GM12873 (cell line): ENCODE measurements around the gene ADCY1.

Experiments
- TF ChIP-seq, protein P1 (sequence below): IDR thresholded peaks from 2 replicates; pipeline ENCODE4 v1.5.1; 2012; ENCODE audit warnings: low read depth, mild to moderate bottlenecking, moderate library complexity, low read length, control low read depth; ENCODE audit not compliant: insufficient read depth; ENCODE audit errors: missing control alignments

ADCY1 gene

DNA sequence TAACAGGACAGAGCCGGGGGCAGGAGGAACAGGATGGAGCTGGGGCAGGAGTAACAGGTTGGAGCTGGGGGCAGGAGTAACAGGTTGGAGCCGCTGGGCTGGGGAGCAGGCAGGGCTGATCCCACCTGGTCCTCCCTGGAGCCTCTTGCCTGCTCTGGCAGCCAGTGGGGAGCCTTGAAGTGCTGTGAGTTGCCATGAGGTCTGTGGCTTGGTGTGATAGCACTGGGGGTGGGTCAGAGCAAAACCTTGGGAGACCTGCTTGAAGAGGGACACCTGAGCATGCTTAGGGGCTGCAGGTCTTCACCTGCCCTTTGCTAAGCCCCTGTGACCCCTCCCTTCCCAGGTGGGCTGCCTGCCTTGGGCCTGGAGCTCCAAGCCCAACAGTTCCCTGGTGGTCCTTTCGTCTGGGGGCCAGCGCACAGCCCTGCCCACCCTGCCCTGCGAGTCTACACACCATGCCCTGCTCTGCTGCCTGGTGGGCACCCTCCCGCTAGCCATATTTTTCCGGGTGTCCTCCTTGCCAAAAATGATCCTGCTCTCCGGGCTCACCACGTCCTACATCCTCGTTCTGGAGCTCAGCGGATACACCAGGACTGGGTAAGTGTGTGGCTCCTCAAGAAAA, 111.6 kb downstream of the ADCY1 start:
- TF ChIP-seq, protein P1, sequence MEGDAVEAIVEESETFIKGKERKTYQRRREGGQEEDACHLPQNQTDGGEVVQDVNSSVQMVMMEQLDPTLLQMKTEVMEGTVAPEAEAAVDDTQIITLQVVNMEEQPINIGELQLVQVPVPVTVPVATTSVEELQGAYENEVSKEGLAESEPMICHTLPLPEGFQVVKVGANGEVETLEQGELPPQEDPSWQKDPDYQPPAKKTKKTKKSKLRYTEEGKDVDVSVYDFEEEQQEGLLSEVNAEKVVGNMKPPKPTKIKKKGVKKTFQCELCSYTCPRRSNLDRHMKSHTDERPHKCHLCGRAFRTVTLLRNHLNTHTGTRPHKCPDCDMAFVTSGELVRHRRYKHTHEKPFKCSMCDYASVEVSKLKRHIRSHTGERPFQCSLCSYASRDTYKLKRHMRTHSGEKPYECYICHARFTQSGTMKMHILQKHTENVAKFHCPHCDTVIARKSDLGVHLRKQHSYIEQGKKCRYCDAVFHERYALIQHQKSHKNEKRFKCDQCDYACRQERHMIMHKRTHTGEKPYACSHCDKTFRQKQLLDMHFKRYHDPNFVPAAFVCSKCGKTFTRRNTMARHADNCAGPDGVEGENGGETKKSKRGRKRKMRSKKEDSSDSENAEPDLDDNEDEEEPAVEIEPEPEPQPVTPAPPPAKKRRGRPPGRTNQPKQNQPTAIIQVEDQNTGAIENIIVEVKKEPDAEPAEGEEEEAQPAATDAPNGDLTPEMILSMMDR, result no peak

DNA sequence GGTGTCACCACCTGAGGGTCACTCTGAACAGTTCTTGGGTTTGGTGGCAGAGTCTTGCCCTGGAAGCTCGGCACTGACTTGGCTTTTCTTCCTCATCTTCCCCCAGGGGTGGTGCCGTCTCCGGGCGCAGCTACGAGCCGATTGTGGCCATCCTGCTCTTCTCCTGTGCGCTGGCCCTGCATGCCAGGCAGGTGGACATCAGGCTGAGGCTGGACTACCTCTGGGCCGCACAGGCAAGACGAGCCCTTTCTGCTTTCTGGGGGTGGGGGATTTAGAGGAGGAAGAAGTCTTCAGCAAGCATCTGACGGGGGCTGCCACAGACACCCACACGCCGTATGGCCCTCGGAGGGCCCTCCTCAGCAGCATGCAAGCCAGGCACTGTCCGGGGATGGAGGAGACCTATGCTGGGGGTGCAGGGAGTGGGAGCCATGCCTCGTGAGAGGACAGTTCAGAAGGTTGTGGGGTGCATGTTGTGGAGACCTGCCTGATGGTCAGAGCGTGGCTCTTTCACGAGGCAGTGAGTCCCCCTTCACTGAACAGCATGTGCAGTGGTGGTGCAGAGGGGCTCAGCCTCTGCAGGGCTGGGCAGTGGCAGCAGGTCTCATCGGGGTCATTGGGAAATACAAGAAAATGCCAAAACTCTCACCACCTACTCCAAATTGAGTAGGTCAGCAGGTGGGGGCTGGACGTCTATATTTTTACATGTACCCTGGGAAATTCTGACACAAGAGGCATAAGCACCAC, 112.4 kb downstream of the ADCY1 start:
- TF ChIP-seq, protein P1, result no peak

DNA sequence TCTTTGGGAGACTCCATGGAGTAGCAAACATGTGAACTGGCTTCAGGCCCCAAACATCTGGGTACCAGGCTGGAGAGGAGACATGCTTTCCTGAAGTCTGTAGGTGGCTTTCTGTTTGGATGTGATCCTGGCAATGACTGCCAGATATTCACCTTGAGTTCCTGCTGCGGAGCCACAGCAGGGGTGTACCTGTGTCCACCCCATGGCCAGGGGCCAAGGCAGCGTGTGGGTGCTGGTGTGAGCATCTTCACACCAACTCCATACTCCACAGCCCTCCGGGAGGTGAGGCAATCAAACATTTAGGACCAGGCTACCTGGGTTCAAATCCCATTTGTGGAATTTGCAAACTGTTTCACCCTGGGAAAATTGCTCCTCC, 113.0 kb downstream of the ADCY1 start:
- TF ChIP-seq, protein P1, result no peak

DNA sequence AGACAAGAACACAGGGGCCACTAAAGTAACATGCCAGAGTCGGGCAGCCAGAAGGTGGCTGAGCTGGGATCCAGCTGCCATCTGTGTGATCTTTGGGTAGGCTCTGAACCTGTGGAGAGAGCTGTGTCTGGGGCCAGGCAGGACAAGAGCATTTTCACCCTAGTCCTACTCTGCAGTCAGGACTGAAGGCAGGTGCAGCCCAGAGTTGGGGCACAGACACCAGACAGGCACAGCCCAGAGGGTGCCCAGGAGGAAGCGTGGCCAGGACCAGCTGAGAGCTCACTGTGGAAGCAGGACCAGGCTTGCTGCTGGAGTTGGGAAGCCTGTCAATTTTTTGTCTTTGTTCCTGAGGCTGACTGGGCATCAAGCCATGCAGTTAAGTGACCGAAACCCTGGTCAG, 113.6 kb downstream of the ADCY1 start:
- TF ChIP-seq, protein P1, result no peak

DNA sequence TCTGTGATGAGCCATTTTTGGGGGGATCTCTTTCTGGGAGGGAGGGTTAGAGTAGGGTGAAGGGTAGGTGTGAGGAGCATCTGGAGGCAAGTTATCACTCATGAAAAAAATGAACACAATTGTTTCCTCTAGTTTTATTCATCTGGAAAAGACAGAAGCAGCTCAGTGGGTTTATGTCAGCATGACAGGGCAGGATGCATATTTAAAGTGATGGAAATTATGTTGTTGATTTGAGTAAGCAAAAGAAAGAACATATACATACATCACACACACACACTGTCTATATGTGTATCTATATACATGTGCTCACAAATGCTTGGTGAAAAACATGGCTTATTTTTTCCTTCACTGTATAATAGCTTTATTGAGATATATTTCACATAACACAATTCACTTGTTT, 114.2 kb downstream of the ADCY1 start:
- TF ChIP-seq, protein P1, result no peak

DNA sequence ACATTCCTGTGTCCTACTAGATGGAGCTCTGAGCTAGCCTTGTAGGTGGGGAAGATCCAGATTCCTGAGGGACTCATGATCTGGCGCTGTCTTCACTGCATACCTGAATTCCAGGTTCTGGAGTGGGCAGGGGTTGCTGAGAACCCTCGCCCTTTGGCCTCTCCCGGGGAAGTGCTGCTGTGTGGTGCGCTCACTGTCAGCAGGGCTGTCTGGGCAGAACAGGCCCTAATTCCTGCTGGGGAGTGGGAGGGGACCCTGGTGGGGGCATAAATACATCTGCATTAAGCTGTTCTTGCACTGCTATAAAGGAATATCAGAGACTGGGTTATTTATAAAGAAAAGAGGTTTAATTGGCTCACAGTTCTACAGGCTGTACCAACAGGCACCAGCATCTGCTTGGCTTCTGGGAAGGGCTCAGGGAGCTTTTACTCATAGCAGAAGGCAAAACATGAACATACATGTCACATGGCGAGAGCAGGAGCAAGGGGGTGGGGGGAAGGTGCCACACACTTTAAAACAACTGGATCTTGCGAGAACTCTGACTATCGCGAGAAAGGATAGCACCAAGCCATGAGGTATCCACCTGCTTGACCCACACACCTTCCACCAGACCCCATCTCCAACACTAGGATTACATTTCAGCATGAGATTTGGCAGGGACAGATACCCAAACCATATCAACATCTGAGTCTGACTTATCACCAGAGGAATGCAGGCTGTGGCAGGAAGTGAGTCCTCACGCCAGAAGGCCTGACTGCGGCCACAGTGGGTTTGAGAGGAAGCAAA, 115.0 kb downstream of the ADCY1 start:
- TF ChIP-seq, protein P1, result no peak

DNA sequence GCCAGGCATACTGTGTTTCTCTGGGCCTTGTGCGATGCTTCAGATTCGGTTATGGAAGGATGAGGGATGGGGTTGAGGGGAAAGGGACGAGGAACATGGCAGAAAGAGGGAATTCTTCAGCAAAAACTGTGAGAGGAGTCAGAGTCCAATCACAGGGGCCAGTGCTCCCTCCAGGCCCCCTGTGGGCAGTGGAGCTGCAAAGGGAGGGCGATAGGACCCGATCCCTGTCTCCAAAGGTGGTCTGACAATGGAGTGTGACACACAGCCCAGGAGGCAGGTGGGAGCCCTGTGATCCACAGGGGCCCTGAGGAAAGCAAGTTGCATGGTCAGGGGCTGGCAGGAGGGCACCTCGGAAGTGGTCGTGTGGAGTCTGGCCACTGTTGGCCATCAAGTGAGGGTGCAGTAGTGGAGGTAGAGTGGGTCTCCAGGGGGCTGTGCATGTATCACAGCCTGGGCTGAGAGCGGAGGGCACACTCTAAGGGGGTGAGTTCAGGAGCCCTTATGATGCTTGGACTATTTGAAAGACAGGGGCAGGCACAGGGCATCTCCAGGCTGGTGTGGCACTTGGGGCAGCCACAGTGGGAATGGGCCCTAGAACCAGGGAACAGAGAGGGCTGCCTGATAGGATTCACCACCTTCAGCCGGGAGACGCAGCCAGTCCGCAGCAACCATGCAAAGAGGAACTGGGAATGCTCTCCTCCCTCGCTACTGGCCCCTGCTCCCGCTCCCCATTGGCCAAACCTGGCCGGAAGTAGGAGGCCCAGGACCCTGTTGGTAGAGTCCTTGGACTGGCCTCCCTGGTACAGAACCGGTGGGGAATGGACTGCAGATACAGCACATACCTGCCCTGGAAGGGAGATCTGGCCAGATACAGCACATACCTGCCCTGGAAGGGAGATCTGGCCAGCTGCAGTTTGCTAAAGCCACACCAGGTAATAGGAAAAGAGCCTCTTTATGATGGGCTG, 115.9 kb downstream of the ADCY1 start:
- TF ChIP-seq, protein P1, result no peak
